GM12878 (cell line): ENCODE results near the gene EML1. TPM values are rescaled to one million over a fixed set of nuclear protein-coding genes. Genes with fewer than 3 reads are reported as not detected.
A peak's percentile ranks its signal among the peaks of the same experiment; 100 is the strongest.

Source experiments
- ATAC-seq: fragments of 200-7000 bp; cut with Tn5 transposase; 3 replicates; pipeline ENCODE4 v1.9.1; 2020; ENCODE audit warnings: mild to moderate bottlenecking, moderate library complexity
- BruUV-seq: library from RNA; stranded (reverse); fragments of 400-500 nt; replicated peaks from 2 replicates; lab custom pipeline; 2021; lab: Mats Ljungman, UMichigan
- CTCF ChIA-PET: fragments of 300-600 bp; sonication (Branson Sonifier 250); formaldehyde crosslinking; extraction: SDS; loops from one replicate; lab custom pipeline; 2021; ENCODE audit warnings: inconsistent platforms; lab: Yijun Ruan, JAX
- POLR2A ChIA-PET: fragments of 350-600 bp; formaldehyde crosslinking; extraction: SDS; loops from one replicate; lab custom pipeline; 2021; ENCODE audit warnings: inconsistent platforms; lab: Charles Lee
- RAD21 ChIA-PET: fragments of 300-600 bp; sonication (Branson Sonifier 250); formaldehyde crosslinking; loops from one replicate; lab custom pipeline; 2023; ENCODE audit warnings: antibody characterized with exemption; ENCODE audit not compliant: unreplicated experiment; lab: Charles Lee
- SMC1A ChIA-PET: fragments of 300-600 bp; sonication (Branson Sonifier 250); formaldehyde crosslinking; loops from one replicate; lab custom pipeline; 2023; ENCODE audit not compliant: unreplicated experiment, uncharacterized antibody; lab: Charles Lee
- DNase-seq: peaks from one replicate; pipeline ENCODE4 v3.0.0-alpha.2; 2011; ENCODE audit warnings: low read depth, low spot score
- FAIRE-seq: peaks from 3 replicates; lab custom pipeline; 2011; peaks lifted over from hg19 to GRCh38; lab: Jason Lieb, UNC
- H2AFZ ChIP-seq: 2 replicates; pipeline ENCODE4 v1.6.0; 2011; ENCODE audit warnings: low read depth, low read length, control low read depth; ENCODE audit not compliant: control insufficient read depth
- H3K27ac ChIP-seq: 2 replicates; pipeline ENCODE4 v1.5.1; 2011; ENCODE audit warnings: control low read depth; ENCODE audit not compliant: control insufficient read depth, insufficient read depth
- H3K27me3 ChIP-seq, 2 experiments: replicated peaks in 1 of 2; 2 replicates each; pipeline versions ENCODE4 v1.6.0 to v1.6.1; 2011; ENCODE audit warnings: low read length in 1 of 2; ENCODE audit not compliant: control insufficient read depth in 2 of 2, insufficient read depth in 2 of 2
- H3K36me3 ChIP-seq, 2 experiments: 2 replicates each; pipeline ENCODE4 v1.5.1; 2011; ENCODE audit warnings: low read length in 1 of 2; ENCODE audit not compliant: control insufficient read depth in 2 of 2, insufficient read depth in 2 of 2
- H3K4me1 ChIP-seq: 2 replicates; pipeline ENCODE4 v1.6.1; 2011; ENCODE audit warnings: mild to moderate bottlenecking, low read length, moderate library complexity, mixed read lengths; ENCODE audit not compliant: control insufficient read depth, insufficient read depth
- H3K4me2 ChIP-seq: 2 replicates; pipeline ENCODE4 v1.6.0; 2011; ENCODE audit warnings: control low read depth; ENCODE audit not compliant: control insufficient read depth, insufficient read depth
- H3K4me3 ChIP-seq: fragments of 200-600 bp; sonication (generic); 2 replicates; pipeline ENCODE4 v1.5.1; 2016
- H3K79me2 ChIP-seq: 2 replicates; pipeline ENCODE4 v1.6.0; 2011; ENCODE audit warnings: low read length; ENCODE audit not compliant: control insufficient read depth, insufficient read depth
- H3K9ac ChIP-seq: 2 replicates; pipeline ENCODE4 v1.8.0; 2011; ENCODE audit warnings: low read length, control low read depth, mixed read lengths; ENCODE audit not compliant: control insufficient read depth, insufficient read depth
- H3K9me3 ChIP-seq: replicated peaks from 3 replicates; pipeline ENCODE4 v1.5.1; 2011; ENCODE audit warnings: mild to moderate bottlenecking, low read length; ENCODE audit not compliant: control insufficient read depth, insufficient read depth
- H4K20me1 ChIP-seq: 2 replicates; pipeline ENCODE4 v1.6.0; 2011; ENCODE audit not compliant: control insufficient read depth, insufficient read depth
- FOS ChIP-seq: IDR thresholded peaks from 3 replicates; pipeline ENCODE4 v1.6.1; 2011; ENCODE audit warnings: borderline replicate concordance; ENCODE audit not compliant: insufficient read length; ENCODE audit errors: extremely low read depth
- HCFC1 ChIP-seq: fragments of 150-350 bp; IDR thresholded peaks from 2 replicates; pipeline ENCODE4 v1.6.1; 2014; ENCODE audit warnings: low read length
- KDM1A ChIP-seq: fragments of 200-600 bp; sonication (generic); IDR thresholded peaks from 2 replicates; pipeline ENCODE4 v1.6.1; 2016; ENCODE audit warnings: borderline replicate concordance
- PAX5 ChIP-seq: IDR thresholded peaks from 2 replicates; pipeline ENCODE4 v1.6.1; 2011; ENCODE audit warnings: low read depth, low read length, borderline replicate concordance
- PML ChIP-seq: IDR thresholded peaks from 2 replicates; pipeline ENCODE4 v1.6.1; 2012; ENCODE audit warnings: low read length, inconsistent platforms
- RFX5 ChIP-seq: IDR thresholded peaks from 2 replicates; pipeline ENCODE4 v1.6.1; 2011; ENCODE audit warnings: low read depth, low read length, improper control_type of control experiment
- SMAD5 ChIP-seq: IDR thresholded peaks from 2 replicates; pipeline ENCODE4 v1.6.1; 2016; ENCODE audit warnings: antibody characterized with exemption, low read depth
- SUZ12 ChIP-seq: fragments of 200-600 bp; sonication (generic); IDR thresholded peaks from one replicate; pipeline ENCODE4 v1.6.1; 2018; ENCODE audit warnings: antibody characterized with exemption, mild to moderate bottlenecking; ENCODE audit not compliant: unreplicated experiment
- YBX1 ChIP-seq: fragments of 450-650 bp; IDR thresholded peaks from 2 replicates; pipeline ENCODE4 v1.6.1; 2016; ENCODE audit warnings: antibody characterized with exemption
- ZNF207 ChIP-seq: fragments of 450-650 bp; IDR thresholded peaks from 2 replicates; pipeline ENCODE4 v1.6.1; 2014; ENCODE audit warnings: antibody characterized with exemption, mild to moderate bottlenecking, borderline replicate concordance
- WGBS: methylation state at CpG from one replicate; pipeline ENCODE4 v1.1.6; 2016; ENCODE audit warnings: low lambda C conversion rate; ENCODE audit not compliant: insufficient replicate concordance, insufficient coverage; ENCODE audit errors: missing lambda C conversion rate; 5-methylcytosine and 5-hydroxymethylcytosine counted together
- in situ Hi-C: fragments of 300-500 bp; cut with MboI; formaldehyde crosslinking; loops from 9 replicates; pipeline ENCODE4 v1.14.3; 2018; ENCODE audit warnings: mixed read lengths
- intact Hi-C: fragments of 100-400 bp; cut with micrococcal nuclease; formaldehyde crosslinking; loops from one replicate; pipeline ENCODE4 v1.14.2; 2022; ENCODE audit not compliant: unreplicated experiment
- polyA plus RNA-seq, 11 experiments: library from polyadenylated mRNA; depleted of rRNA in 4 of 11; unstranded in 6 of 11; stranded (reverse) in 5 of 11; fragments of >200 nt; fragmentation: Nextera tagmentation in 4 of 11; fragmentation: Illumina TruSeq in 1 of 11; extraction: Ambion mirVana in 4 of 11; extraction: Trizol in 1 of 11; gene quantifications; 1 replicate in 1 of 11; 2 replicates in 10 of 11; pipeline versions ENCODE4 v1.2.1 to v1.2.3, GENCODE V29; 2011 to 2016; ENCODE audit warnings: inconsistent platforms in 2 of 11, missing spikeins in 2 of 11, low read depth in 1 of 11
- total RNA-seq, 4 experiments: library from RNA; depleted of rRNA in 3 of 4; stranded (reverse); fragments of >200 nt in 3 of 4; fragmentation: Illumina TruSeq in 1 of 4; extraction: Trizol in 1 of 4; gene quantifications; 2 replicates each; pipeline versions ENCODE4 v1.2.1 to v1.2.3, GENCODE V29; 2013 to 2021
- TF ChIP-seq, protein P1 (sequence below): fragments of 150-350 bp; IDR thresholded peaks from 2 replicates; pipeline ENCODE4 v1.6.1; 2014; ENCODE audit warnings: mild to moderate bottlenecking, low read depth, low read length
- TF ChIP-seq, protein P2 (sequence below): fragments of 450-650 bp; IDR thresholded peaks from 2 replicates; pipeline ENCODE4 v1.6.1; 2017; ENCODE audit warnings: mild to moderate bottlenecking, low read depth, inconsistent platforms; ENCODE audit not compliant: poor library complexity, severe bottlenecking
- TF ChIP-seq, protein P3 (sequence below): fragments of 450-650 bp; IDR thresholded peaks from 2 replicates; pipeline ENCODE4 v1.6.1; 2016; ENCODE audit warnings: mild to moderate bottlenecking

EML1 gene
- total and polyA plus RNA-seq, 10 of the 15 experiments (the other 5 are each of a cell fraction or from before 2014, with no cell fraction given), result 0.05 to 3.4 (median 0.11) TPM; not detected in 3

DNA sequence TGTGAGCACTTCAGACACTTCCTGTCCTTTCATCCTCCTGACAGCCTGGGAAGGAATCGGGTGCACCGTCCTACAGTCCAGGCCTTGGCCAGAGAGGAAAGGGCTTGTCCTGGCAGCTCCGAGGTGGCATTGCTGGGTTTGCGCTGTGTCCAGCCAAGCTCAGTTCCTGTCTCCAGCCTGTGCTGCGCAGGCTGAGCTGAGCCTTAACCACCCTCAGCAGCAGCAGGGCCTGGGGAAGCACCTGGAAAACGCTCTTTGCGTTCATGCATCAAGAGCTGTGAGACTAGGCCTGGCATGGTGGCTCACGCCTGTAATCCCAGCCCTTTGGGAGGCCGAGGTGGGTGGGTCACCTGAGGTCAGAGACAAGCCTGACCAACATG, 33.7 kb upstream of the EML1 start:
- RAD21 ChIA-PET, result no interaction called here
- CTCF ChIA-PET, result interaction anchor here (1.9 kb wide), 1 partner anchor 139 kb away, joined by 4 read pairs; no protein-coding TSS in a partner anchor
- intact Hi-C loops, result no loop called here
- Histone ChIP-seq H3K4me1 (peaks cover 6% of the 10 kb centered on the region), H3K9me3 (no peaks in the 10 kb centered on the region), H3K4me3 (no peak overlapping the region), H2AFZ (peak overlapping the region; percentile 60), H3K4me2 (no peak overlapping the region), H4K20me1 (no peaks in the 10 kb centered on the region), H3K9ac (no peak overlapping the region), H3K79me2 (no peaks in the 10 kb centered on the region), H3K27ac (no peak overlapping the region), H3K36me3 (no peaks in the 10 kb centered on the region), H3K27me3 (peaks cover 0 to 2% of the 10 kb centered on the region in 2 experiments; a peak in 1 of 4 replicates)
- DNase-seq (no peak), FAIRE-seq (no peak), ATAC-seq (peak; percentile 73)
- no TSS peak for BruUV-seq
- POLR2A ChIA-PET, result no interaction called here
- under 1% methylated on average over 9 of the region's 9 CpGs for WGBS
- SMC1A ChIA-PET, result no interaction called here
- TF ChIP-seq RFX5 (no peak), PAX5 (peak; percentile 78; the same call in 1 of the 2 replicates)
- TF ChIP-seq, protein P1, sequence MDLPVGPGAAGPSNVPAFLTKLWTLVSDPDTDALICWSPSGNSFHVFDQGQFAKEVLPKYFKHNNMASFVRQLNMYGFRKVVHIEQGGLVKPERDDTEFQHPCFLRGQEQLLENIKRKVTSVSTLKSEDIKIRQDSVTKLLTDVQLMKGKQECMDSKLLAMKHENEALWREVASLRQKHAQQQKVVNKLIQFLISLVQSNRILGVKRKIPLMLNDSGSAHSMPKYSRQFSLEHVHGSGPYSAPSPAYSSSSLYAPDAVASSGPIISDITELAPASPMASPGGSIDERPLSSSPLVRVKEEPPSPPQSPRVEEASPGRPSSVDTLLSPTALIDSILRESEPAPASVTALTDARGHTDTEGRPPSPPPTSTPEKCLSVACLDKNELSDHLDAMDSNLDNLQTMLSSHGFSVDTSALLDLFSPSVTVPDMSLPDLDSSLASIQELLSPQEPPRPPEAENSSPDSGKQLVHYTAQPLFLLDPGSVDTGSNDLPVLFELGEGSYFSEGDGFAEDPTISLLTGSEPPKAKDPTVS, result no peak
- in situ Hi-C loops, result no loop called here

DNA sequence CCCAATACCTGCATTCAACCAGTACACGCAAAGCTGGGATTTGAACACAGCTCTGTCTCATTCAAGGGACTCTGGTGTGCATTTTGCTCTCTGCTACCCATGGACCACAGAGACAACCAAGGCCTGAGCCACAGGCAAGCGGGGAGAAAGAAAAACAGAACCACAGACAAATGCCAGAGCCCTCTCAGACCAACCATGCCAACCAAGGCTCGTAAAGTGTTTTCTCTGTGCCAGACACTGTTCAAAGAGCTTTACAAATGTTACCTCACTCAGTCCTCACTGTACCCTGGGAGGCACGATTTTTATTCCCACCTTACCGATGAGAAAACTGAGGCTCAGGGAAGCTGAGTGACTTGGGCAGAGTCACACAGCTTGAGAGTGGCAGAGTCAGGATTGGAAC, 32.4 kb upstream of the EML1 start:
- in situ Hi-C loops, result no loop called here
- SMC1A ChIA-PET, result no interaction called here
- no TSS peak for BruUV-seq
- WGBS, result 43% methylated on average over 5 of the region's 5 CpGs
- FAIRE-seq (no peak), DNase-seq (no peak), ATAC-seq (no peak)
- Histone ChIP-seq H3K4me3 (no peak overlapping the region), H3K36me3 (no peaks in the 10 kb centered on the region), H3K27me3 (peaks cover 0 to 3% of the 10 kb centered on the region in 2 experiments; a peak in 2 of 4 replicates), H2AFZ (no peak overlapping the region), H3K9me3 (no peaks in the 10 kb centered on the region), H3K4me1 (peaks cover 6% of the 10 kb centered on the region), H4K20me1 (no peaks in the 10 kb centered on the region), H3K27ac (no peak overlapping the region), H3K79me2 (no peaks in the 10 kb centered on the region), H3K9ac (no peak overlapping the region), H3K4me2 (no peak overlapping the region)
- intact Hi-C loops, result no loop called here
- POLR2A ChIA-PET, result no interaction called here
- CTCF ChIA-PET, result interaction anchor here (1.2 to 1.9 kb wide), 2 partner anchors 16 to 138 kb away, joined by 3 to 4 read pairs; no protein-coding TSS in a partner anchor
- RAD21 ChIA-PET, result no interaction called here
- no peak for TF ChIP-seq YBX1
- TF ChIP-seq KDM1A, result no peak
- TF ChIP-seq PML, result no peak
- no peak for TF ChIP-seq HCFC1
- TF ChIP-seq, protein P2, sequence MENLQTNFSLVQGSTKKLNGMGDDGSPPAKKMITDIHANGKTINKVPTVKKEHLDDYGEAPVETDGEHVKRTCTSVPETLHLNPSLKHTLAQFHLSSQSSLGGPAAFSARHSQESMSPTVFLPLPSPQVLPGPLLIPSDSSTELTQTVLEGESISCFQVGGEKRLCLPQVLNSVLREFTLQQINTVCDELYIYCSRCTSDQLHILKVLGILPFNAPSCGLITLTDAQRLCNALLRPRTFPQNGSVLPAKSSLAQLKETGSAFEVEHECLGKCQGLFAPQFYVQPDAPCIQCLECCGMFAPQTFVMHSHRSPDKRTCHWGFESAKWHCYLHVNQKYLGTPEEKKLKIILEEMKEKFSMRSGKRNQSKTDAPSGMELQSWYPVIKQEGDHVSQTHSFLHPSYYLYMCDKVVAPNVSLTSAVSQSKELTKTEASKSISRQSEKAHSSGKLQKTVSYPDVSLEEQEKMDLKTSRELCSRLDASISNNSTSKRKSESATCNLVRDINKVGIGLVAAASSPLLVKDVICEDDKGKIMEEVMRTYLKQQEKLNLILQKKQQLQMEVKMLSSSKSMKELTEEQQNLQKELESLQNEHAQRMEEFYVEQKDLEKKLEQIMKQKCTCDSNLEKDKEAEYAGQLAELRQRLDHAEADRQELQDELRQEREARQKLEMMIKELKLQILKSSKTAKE, result no peak
- no peak for TF ChIP-seq SMAD5
- no peak for TF ChIP-seq SUZ12
- TF ChIP-seq, protein P3, sequence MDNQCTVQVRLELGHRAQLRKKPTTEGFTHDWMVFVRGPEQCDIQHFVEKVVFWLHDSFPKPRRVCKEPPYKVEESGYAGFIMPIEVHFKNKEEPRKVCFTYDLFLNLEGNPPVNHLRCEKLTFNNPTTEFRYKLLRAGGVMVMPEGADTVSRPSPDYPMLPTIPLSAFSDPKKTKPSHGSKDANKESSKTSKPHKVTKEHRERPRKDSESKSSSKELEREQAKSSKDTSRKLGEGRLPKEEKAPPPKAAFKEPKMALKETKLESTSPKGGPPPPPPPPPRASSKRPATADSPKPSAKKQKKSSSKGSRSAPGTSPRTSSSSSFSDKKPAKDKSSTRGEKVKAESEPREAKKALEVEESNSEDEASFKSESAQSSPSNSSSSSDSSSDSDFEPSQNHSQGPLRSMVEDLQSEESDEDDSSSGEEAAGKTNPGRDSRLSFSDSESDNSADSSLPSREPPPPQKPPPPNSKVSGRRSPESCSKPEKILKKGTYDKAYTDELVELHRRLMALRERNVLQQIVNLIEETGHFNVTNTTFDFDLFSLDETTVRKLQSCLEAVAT, result no peak
- TF ChIP-seq ZNF207, result no peak
- TF ChIP-seq FOS, result no peak
